ENCODE results near the gene RBMS1. TPM values are rescaled to one million over a fixed set of nuclear protein-coding genes. Genes with fewer than 3 reads are reported as not detected.

The RBMS1 gene
- total and polyA plus RNA-seq, 2 of the 4 experiments (the other 2 are of a cell fraction), result 43.5 to 64.9 TPM

GRCh38 chr2:160418853-160419252, 74.8 kb downstream of the RBMS1 start:
- TF ChIP-seq MAFK (IDR thresholded peaks at IDR 0.05; ENCODE audit: low read depth, low read length) (no peak), MXI1 (IDR thresholded peaks at IDR 0.05; ENCODE audit: borderline replicate concordance, low read depth, low read length) (no peak), RFX5 (IDR thresholded peaks at IDR 0.05; ENCODE audit: low read depth, low read length) (no peak), RCOR1 (IDR thresholded peaks at IDR 0.05; ENCODE audit: insufficient replicate concordance, low read length) (no peak), FOS (IDR thresholded peaks at IDR 0.05; ENCODE audit: low read depth, low read length) (no peak), BHLHE40 (IDR thresholded peaks at IDR 0.05; ENCODE audit: low read depth, low read length) (no peak), RAD21 (IDR thresholded peaks at IDR 0.05; ENCODE audit: low read length) (no peak), CHD1 (IDR thresholded peaks at IDR 0.05; ENCODE audit: low read depth, low read length) (no peak), ELK1 (IDR thresholded peaks at IDR 0.05; ENCODE audit: borderline replicate concordance, low read depth, low read length) (no peak), MAZ (IDR thresholded peaks at IDR 0.05; ENCODE audit: borderline replicate concordance, low read depth, low read length) (no peak), CEBPB (IDR thresholded peaks at IDR 0.05; ENCODE audit: low read depth, low read length) (no peak), NFE2L2 (IDR thresholded peaks at IDR 0.05; ENCODE audit: low read depth, low read length) (no peak), SMC3 (IDR thresholded peaks at IDR 0.05; ENCODE audit: low read depth, low read length) (no peak)
- H4K20me1 ChIP-seq (ENCODE audit: insufficient read depth, low read length), result peaks cover 8% of the 10 kb centered on the region; the same call in 1 of the 2 replicates
- H3K9me3 ChIP-seq (ENCODE audit: control insufficient read depth, insufficient read depth, low read length), result no peaks in the 10 kb centered on the region
- no peak overlapping the region for H2BK20ac ChIP-seq (ENCODE audit: low read depth, low read length)
- H2BK120ac ChIP-seq (ENCODE audit: low read depth, low read length), result no peak overlapping the region
- in situ Hi-C loops (cut with MboI; ENCODE audit: low sequenced_read_pairs), result loop anchor here (10.0 kb wide), 1 partner anchor 546 kb away; no protein-coding TSS in a partner anchor
- WGBS, 2 experiments (ENCODE audit: extremely low coverage in 2 of 2, insufficient read length in 1 of 2), result no CpG with 5 or more reads among the region's 1 CpG
- H2AK5ac ChIP-seq (ENCODE audit: low read depth, low read length), result no peak overlapping the region
- POLR2A ChIA-PET (ENCODE audit: unreplicated experiment), result no interaction called here
- no peak overlapping the region for H3K4ac ChIP-seq (ENCODE audit: low read depth, low read length)
- CTCF ChIA-PET, result interaction anchor here (0.6 kb wide), 1 partner anchor 11 kb away, joined by 3 read pairs; no protein-coding TSS in a partner anchor
- no peak overlapping the region for H3K4me3 ChIP-seq (ENCODE audit: insufficient read depth, low read depth, low read length)
- peaks cover 9% of the 10 kb centered on the region for H3K9me1 ChIP-seq (ENCODE audit: insufficient read depth, low read length)
- H2BK15ac ChIP-seq (ENCODE audit: low read depth, low read length), result no peak overlapping the region
- no peak overlapping the region for H3K27ac ChIP-seq (ENCODE audit: insufficient read depth, low read length)
- no peaks in the 10 kb centered on the region; the same call in 1 of the 2 replicates for H3K36me3 ChIP-seq (ENCODE audit: control insufficient read depth, insufficient read depth, low read length)
- BruUV-seq (replicated peaks), result no TSS peak
- peaks cover 19 to 55% of the 10 kb centered on the region in 2 experiments for H3K79me1 ChIP-seq (ENCODE audit: low read depth in 1 of 2, low read length in 2 of 2)
- H2BK5ac ChIP-seq (ENCODE audit: low read depth, low read length, poor library complexity, severe bottlenecking), result no peak overlapping the region
- H4K5ac ChIP-seq (ENCODE audit: low read depth, low read length), result no peak overlapping the region
- H3K18ac ChIP-seq (ENCODE audit: low read depth, low read length), result no peak overlapping the region
- no peak overlapping the region for H2AK9ac ChIP-seq (replicated peaks; ENCODE audit: low read depth, low read length, poor library complexity)
- no peak overlapping the region for H4K8ac ChIP-seq (ENCODE audit: low read depth in 2 of 2, low read length in 2 of 2)
- H3K14ac ChIP-seq (replicated peaks; ENCODE audit: low read depth, low read length), result no peak overlapping the region
- no peak overlapping the region for H2AFZ ChIP-seq (replicated peaks; ENCODE audit: low read length, poor library complexity)
- dilution Hi-C loops (cut with HindIII; ENCODE audit: low sequenced_read_pairs, unreplicated experiment), result no loop called here
- H3K27me3 ChIP-seq (ENCODE audit: control insufficient read depth, insufficient read depth, low read length), result no peaks in the 10 kb centered on the region
- intact Hi-C loops (cut with micrococcal nuclease), result no loop called here
- no peak overlapping the region for H4K91ac ChIP-seq (ENCODE audit: insufficient read depth, low read depth, low read length)
- H3K56ac ChIP-seq (ENCODE audit: extremely low read depth, insufficient read depth, low read length), result no peak overlapping the region
- no peak overlapping the region for H3K4me2 ChIP-seq (ENCODE audit: low read depth, low read length)
- H3K23ac ChIP-seq (ENCODE audit: low read depth, low read length), result no peak overlapping the region
- ATAC-seq (ENCODE audit: low read depth) (no peak), DNase-seq (no peak)
- peaks cover 15% of the 10 kb centered on the region for H3K4me1 ChIP-seq (ENCODE audit: control insufficient read depth, insufficient read depth, low read length)
- H3K9ac ChIP-seq (ENCODE audit: low read depth, low read length), result no peak overlapping the region

All from IMR-90 (cell line).